Esophagus squamous epithelium (tissue), 5 donors: Measurements from ENCODE around the gene ZMIZ1. TPM values are rescaled to one million over a fixed set of nuclear protein-coding genes. Genes with fewer than 3 reads are reported as not detected.
A peak's percentile ranks its signal among the peaks of the same experiment; 100 is the strongest.

ENCODE experiments used
- DNase-seq: peaks from one replicate; lab custom pipeline; 2025; lab: John Stamatoyannopoulos, UW
- H3K27ac ChIP-seq, 4 donors: fragments of 200-600 bp; sonication (generic); one replicate each; pipeline ENCODE4 v1.5.1; 2016 to 2019; ENCODE audit warnings: mild to moderate bottlenecking in 1 of 4
- H3K27me3 ChIP-seq, 4 donors: fragments of 200-600 bp; sonication (generic); 1 replicate in 3 of 4; 2 replicates in 1 of 4; pipeline versions ENCODE4 v1.5.1 to v1.6.0; 2017 to 2021; ENCODE audit warnings: antibody characterized with exemption in 1 of 4
- H3K36me3 ChIP-seq, 3 donors: fragments of 200-600 bp; sonication (generic); one replicate each; pipeline ENCODE4 v1.5.1; 2016 to 2019
- H3K4me1 ChIP-seq, 3 donors: fragments of 200-600 bp; sonication (generic); one replicate each; pipeline ENCODE4 v1.5.1; 2017 to 2019
- H3K4me3 ChIP-seq, 4 donors: fragments of 200-600 bp; sonication (generic); 1 replicate in 3 of 4; 2 replicates in 1 of 4; pipeline ENCODE4 v1.5.1; 2016 to 2019; ENCODE audit warnings: mild to moderate bottlenecking in 2 of 4, moderate library complexity in 1 of 4
- H3K9me3 ChIP-seq, 3 donors: fragments of 200-600 bp; sonication (generic); one replicate each; pipeline ENCODE4 v1.5.1; 2016 to 2019
- CTCF ChIP-seq, 6 experiments: fragments of 450-650 bp in 4 of 6; fragments of 200-600 bp in 2 of 6; sonication (generic) in 2 of 6; IDR thresholded peaks; one replicate each; pipeline ENCODE4 v1.5.1; 2016 to 2019; ENCODE audit warnings: antibody characterized with exemption in 6 of 6, mild to moderate bottlenecking in 4 of 6, moderate library complexity in 4 of 6
- POLR2A ChIP-seq, 4 donors: fragments of 450-650 bp; IDR thresholded peaks; one replicate each; pipeline ENCODE4 v1.6.1; 2017; ENCODE audit warnings: antibody characterized with exemption in 4 of 4, mild to moderate bottlenecking in 4 of 4, moderate library complexity in 3 of 4
- WGBS, 2 donors: methylation state at CpG; one replicate each; pipeline ENCODE4 v1.1.5; 2018; 5-methylcytosine and 5-hydroxymethylcytosine counted together
- intact Hi-C: fragments of 100-400 bp; cut with DNase I; formaldehyde crosslinking; loops from one replicate; pipeline ENCODE4 v1.15.0; 2022
- total RNA-seq, 4 donors: library from RNA; depleted of rRNA; stranded (reverse); fragments of >200 nt; gene quantifications; one replicate each; pipeline ENCODE4 v1.1.0, GENCODE V29; 2016
- donor health status: DM: yes; HTN: yes; CAD: no.

The ZMIZ1 gene
- total RNA-seq, 4 donors from 2014 or later, result 28.2 to 79.5 (median 40.4) TPM

- peaks cover 53 to 94% (median 79%) of the 10 kb centered on the region in 3 donors for H3K4me1 ChIP-seq
- H3K27ac ChIP-seq, result peak overlapping the region in 2 of 4 donors; percentile 38 to 79
- WGBS, 2 donors, result 84 to 87% methylated on average over 8 to 10 of the region's 15 CpGs
These were observed 72.1 kb downstream of the ZMIZ1 start for GRCh38 chr10:79140855-79141254.

GRCh38 chr10:79142064-79142491 lies 73.3 kb downstream of the ZMIZ1 start:
- intact Hi-C loops, result no loop called here
- H3K27ac ChIP-seq, result peak overlapping the region in 3 of 4 donors; percentile 25 to 79 (median 38)
- DNase-seq, result no peak
- H3K4me3 ChIP-seq, result no peak overlapping the region
- H3K9me3 ChIP-seq, result no peaks in the 10 kb centered on the region
- WGBS, 2 donors, result 59 to 75% methylated on average over 10 of the region's 10 CpGs
- H3K36me3 ChIP-seq, result peaks cover 8 to 77% (median 18%) of the 10 kb centered on the region in 3 donors
- TF ChIP-seq CTCF (IDR thresholded peaks at IDR 0.05), result no peak
- H3K27me3 ChIP-seq, result no peaks in the 10 kb centered on the region
- peaks cover 59 to 94% (median 78%) of the 10 kb centered on the region in 3 donors for H3K4me1 ChIP-seq

More at GRCh38 chr10:79140855-79141254, 72.1 kb downstream of the ZMIZ1 start:
- Histone ChIP-seq H3K9me3 (no peaks in the 10 kb centered on the region), H3K27me3 (no peaks in the 10 kb centered on the region), H3K4me3 (no peak overlapping the region), H3K36me3 (peaks cover 8 to 82% (median 18%) of the 10 kb centered on the region in 3 donors)
- intact Hi-C loops, result no loop called here
- no peak for DNase-seq
- no peak for TF ChIP-seq CTCF (IDR thresholded peaks at IDR 0.05)
- TF ChIP-seq POLR2A (IDR thresholded peaks at IDR 0.05), result no peak

GRCh38 chr10:79142522-79143309 lies 74.0 kb downstream of the ZMIZ1 start:
- Histone ChIP-seq H3K4me3 (no peak overlapping the region), H3K27me3 (no peaks in the 10 kb centered on the region), H3K9me3 (no peaks in the 10 kb centered on the region), H3K27ac (peak overlapping the region in 3 of 4 donors; percentile 25 to 79 (median 38)), H3K36me3 (peaks cover 8 to 76% (median 18%) of the 10 kb centered on the region in 3 donors), H3K4me1 (peaks cover 57 to 94% (median 78%) of the 10 kb centered on the region in 3 donors)
- DNase-seq, result no peak
- TF ChIP-seq POLR2A (IDR thresholded peaks at IDR 0.05), result no peak
- TF ChIP-seq CTCF (IDR thresholded peaks at IDR 0.05), result no peak
- WGBS, 2 donors, result 79 to 82% methylated on average over 11 to 13 of the region's 13 CpGs
- intact Hi-C loops, result no loop called here

GRCh38 chr10:79143879-79144278 lies 75.1 kb downstream of the ZMIZ1 start:
- no peak for DNase-seq
- H3K36me3 ChIP-seq, result peaks cover 8 to 71% (median 18%) of the 10 kb centered on the region in 3 donors
- no peak overlapping the region for H3K4me3 ChIP-seq
- intact Hi-C loops, result no loop called here
- H3K27me3 ChIP-seq, result no peaks in the 10 kb centered on the region
- H3K27ac ChIP-seq, result peak overlapping the region in 2 of 4 donors; percentile 90 to 96
- no peaks in the 10 kb centered on the region for H3K9me3 ChIP-seq
- TF ChIP-seq POLR2A (IDR thresholded peaks at IDR 0.05), result no peak
- H3K4me1 ChIP-seq, result peaks cover 60 to 94% (median 78%) of the 10 kb centered on the region in 3 donors
- 79 to 92% methylated on average over 11 of the region's 11 CpGs for WGBS, 2 donors

- no peak for DNase-seq
- Histone ChIP-seq H3K4me3 (no peak overlapping the region), H3K9me3 (no peaks in the 10 kb centered on the region), H3K27me3 (no peaks in the 10 kb centered on the region), H3K27ac (peak overlapping the region; percentile 9 to 96 (median 90)), H3K36me3 (peaks cover 7 to 65% (median 18%) of the 10 kb centered on the region in 3 donors), H3K4me1 (peaks cover 67 to 94% (median 78%) of the 10 kb centered on the region in 3 donors)
- 28 to 36% methylated on average over 12 of the region's 12 CpGs for WGBS, 2 donors
- intact Hi-C loops, result no loop called here
- TF ChIP-seq CTCF (IDR thresholded peaks at IDR 0.05) (no peak), POLR2A (IDR thresholded peaks at IDR 0.05) (no peak)
These were observed 75.8 kb downstream of the ZMIZ1 start for GRCh38 chr10:79144351-79145173.
